GM12878 (cell line): ENCODE results near the gene KCTD6. TPM values are rescaled to one million over a fixed set of nuclear protein-coding genes. Genes with fewer than 3 reads are reported as not detected.

Experiments
- SMC3 ChIP-seq: IDR thresholded peaks from 2 replicates; pipeline ENCODE4 v1.6.1; 2011; ENCODE audit warnings: low read length, improper control_type of control experiment, borderline replicate concordance
- SREBF1 ChIP-seq: IDR thresholded peaks from 2 replicates; pipeline ENCODE4 v1.6.1; 2012; ENCODE audit warnings: mild to moderate bottlenecking, low read length
- polyA plus RNA-seq, 11 experiments: library from polyadenylated mRNA; depleted of rRNA in 4 of 11; unstranded in 6 of 11; stranded (reverse) in 5 of 11; fragments of >200 nt; fragmentation: Nextera tagmentation in 4 of 11; fragmentation: Illumina TruSeq in 1 of 11; extraction: Ambion mirVana in 4 of 11; extraction: Trizol in 1 of 11; gene quantifications; 1 replicate in 1 of 11; 2 replicates in 10 of 11; pipeline versions ENCODE4 v1.2.1 to v1.2.3, GENCODE V29; 2011 to 2016; ENCODE audit warnings: inconsistent platforms in 2 of 11, missing spikeins in 2 of 11, low read depth in 1 of 11
- total RNA-seq, 4 experiments: library from RNA; depleted of rRNA in 3 of 4; stranded (reverse); fragments of >200 nt in 3 of 4; fragmentation: Illumina TruSeq in 1 of 4; extraction: Trizol in 1 of 4; gene quantifications; 2 replicates each; pipeline versions ENCODE4 v1.2.1 to v1.2.3, GENCODE V29; 2013 to 2021
- TF ChIP-seq, protein P1 (sequence below): fragments of 450-650 bp; formaldehyde crosslinking; IDR thresholded peaks from 2 replicates; pipeline ENCODE4 v1.4.0; 2020; ENCODE audit warnings: mild to moderate bottlenecking, moderate library complexity
- TF ChIP-seq, protein P2 (sequence below): fragments of 450-650 bp; IDR thresholded peaks from 2 replicates; pipeline ENCODE4 v1.6.1; 2016; ENCODE audit warnings: mild to moderate bottlenecking, moderate library complexity, borderline replicate concordance
- TF ChIP-seq, protein P3 (sequence below): fragments of 450-650 bp; IDR thresholded peaks from 2 replicates; pipeline ENCODE4 v1.6.1; 2017; ENCODE audit warnings: borderline replicate concordance

The KCTD6 gene
- total and polyA plus RNA-seq, 10 of the 15 experiments (the other 5 are each of a cell fraction or from before 2014, with no cell fraction given), result 5.2 to 10.7 (median 8.7) TPM

DNA sequence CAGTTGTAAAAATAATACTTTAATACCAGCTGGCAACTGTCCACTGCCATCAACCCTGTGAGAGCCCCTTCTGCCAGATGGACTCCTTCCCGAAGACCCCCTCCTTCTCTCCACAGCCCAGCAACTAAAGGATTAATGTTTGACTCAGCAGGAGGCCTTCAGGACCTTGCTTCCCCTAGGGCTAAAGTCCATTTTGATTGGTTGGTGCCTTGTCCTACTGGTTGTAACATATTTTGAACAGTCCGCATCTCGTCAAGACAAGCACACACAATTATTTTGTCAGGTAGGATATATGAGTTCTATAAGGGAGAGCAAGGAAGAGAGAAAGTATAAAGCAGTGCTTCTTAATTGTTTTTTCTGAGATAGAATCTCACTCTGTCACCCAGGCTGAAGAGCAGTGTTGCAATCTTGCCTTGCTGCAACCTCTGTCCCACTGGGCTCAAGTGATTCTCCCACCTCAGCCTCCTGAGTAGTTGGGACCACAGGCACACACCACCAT is 26.4 kb downstream of the KCTD6 start (continued):
- TF ChIP-seq, protein P1, sequence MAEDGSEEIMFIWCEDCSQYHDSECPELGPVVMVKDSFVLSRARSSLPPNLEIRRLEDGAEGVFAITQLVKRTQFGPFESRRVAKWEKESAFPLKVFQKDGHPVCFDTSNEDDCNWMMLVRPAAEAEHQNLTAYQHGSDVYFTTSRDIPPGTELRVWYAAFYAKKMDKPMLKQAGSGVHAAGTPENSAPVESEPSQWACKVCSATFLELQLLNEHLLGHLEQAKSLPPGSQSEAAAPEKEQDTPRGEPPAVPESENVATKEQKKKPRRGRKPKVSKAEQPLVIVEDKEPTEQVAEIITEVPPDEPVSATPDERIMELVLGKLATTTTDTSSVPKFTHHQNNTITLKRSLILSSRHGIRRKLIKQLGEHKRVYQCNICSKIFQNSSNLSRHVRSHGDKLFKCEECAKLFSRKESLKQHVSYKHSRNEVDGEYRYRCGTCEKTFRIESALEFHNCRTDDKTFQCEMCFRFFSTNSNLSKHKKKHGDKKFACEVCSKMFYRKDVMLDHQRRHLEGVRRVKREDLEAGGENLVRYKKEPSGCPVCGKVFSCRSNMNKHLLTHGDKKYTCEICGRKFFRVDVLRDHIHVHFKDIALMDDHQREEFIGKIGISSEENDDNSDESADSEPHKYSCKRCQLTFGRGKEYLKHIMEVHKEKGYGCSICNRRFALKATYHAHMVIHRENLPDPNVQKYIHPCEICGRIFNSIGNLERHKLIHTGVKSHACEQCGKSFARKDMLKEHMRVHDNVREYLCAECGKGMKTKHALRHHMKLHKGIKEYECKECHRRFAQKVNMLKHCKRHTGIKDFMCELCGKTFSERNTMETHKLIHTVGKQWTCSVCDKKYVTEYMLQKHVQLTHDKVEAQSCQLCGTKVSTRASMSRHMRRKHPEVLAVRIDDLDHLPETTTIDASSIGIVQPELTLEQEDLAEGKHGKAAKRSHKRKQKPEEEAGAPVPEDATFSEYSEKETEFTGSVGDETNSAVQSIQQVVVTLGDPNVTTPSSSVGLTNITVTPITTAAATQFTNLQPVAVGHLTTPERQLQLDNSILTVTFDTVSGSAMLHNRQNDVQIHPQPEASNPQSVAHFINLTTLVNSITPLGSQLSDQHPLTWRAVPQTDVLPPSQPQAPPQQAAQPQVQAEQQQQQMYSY (CRISPR knock-in tag), result no peak
- TF ChIP-seq, protein P2, sequence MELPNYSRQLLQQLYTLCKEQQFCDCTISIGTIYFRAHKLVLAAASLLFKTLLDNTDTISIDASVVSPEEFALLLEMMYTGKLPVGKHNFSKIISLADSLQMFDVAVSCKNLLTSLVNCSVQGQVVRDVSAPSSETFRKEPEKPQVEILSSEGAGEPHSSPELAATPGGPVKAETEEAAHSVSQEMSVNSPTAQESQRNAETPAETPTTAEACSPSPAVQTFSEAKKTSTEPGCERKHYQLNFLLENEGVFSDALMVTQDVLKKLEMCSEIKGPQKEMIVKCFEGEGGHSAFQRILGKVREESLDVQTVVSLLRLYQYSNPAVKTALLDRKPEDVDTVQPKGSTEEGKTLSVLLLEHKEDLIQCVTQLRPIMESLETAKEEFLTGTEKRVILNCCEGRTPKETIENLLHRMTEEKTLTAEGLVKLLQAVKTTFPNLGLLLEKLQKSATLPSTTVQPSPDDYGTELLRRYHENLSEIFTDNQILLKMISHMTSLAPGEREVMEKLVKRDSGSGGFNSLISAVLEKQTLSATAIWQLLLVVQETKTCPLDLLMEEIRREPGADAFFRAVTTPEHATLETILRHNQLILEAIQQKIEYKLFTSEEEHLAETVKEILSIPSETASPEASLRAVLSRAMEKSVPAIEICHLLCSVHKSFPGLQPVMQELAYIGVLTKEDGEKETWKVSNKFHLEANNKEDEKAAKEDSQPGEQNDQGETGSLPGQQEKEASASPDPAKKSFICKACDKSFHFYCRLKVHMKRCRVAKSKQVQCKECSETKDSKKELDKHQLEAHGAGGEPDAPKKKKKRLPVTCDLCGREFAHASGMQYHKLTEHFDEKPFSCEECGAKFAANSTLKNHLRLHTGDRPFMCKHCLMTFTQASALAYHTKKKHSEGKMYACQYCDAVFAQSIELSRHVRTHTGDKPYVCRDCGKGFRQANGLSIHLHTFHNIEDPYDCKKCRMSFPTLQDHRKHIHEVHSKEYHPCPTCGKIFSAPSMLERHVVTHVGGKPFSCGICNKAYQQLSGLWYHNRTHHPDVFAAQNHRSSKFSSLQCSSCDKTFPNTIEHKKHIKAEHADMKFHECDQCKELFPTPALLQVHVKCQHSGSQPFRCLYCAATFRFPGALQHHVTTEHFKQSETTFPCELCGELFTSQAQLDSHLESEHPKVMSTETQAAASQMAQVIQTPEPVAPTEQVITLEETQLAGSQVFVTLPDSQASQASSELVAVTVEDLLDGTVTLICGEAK, result no peak
- TF ChIP-seq, protein P3, sequence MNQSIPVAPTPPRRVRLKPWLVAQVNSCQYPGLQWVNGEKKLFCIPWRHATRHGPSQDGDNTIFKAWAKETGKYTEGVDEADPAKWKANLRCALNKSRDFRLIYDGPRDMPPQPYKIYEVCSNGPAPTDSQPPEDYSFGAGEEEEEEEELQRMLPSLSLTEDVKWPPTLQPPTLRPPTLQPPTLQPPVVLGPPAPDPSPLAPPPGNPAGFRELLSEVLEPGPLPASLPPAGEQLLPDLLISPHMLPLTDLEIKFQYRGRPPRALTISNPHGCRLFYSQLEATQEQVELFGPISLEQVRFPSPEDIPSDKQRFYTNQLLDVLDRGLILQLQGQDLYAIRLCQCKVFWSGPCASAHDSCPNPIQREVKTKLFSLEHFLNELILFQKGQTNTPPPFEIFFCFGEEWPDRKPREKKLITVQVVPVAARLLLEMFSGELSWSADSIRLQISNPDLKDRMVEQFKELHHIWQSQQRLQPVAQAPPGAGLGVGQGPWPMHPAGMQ, result no peak
- TF ChIP-seq SREBF1 (no peak), SMC3 (no peak)
